ENCODE measurements around the gene CGB2.

DNA sequence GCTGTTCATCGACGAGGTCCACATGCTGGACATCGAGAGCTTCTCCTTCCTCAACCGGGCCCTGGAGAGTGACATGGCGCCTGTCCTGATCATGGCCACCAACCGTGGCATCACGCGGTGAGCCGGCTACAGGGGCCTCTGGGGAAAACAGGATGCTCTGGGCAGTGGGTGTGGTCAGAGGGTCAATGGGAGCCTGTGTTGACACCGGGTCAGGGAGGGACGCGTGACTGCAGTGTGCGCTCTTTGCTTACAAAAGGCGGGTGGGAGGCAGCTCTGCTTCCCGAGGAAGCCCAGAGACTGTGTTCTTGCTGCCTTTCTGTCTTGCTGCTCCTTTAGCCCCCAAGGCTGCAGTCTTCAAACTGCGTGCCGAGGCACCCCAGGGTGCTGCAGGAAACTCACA, 20.5 kb upstream of the CGB2 start:
- TF ChIP-seq CTCF (IDR thresholded peaks at IDR 0.05; ENCODE audit: insufficient read depth, low read depth, low read length) (no peak), EZH2 (IDR thresholded peaks at IDR 0.05; ENCODE audit: insufficient read depth, low read length) (no peak)
